Right atrium auricular region (tissue), 2 donors: ENCODE results near the gene TRNP1. TPM values are rescaled to one million over a fixed set of nuclear protein-coding genes. Genes with fewer than 3 reads are reported as not detected.
A peak's percentile ranks its signal among the peaks of the same experiment; 100 is the strongest.

ENCODE experiments used
- DNase-seq: peaks from one replicate; pipeline ENCODE4 v3.0.0-alpha.2; 2019; ENCODE audit warnings: low spot score
- H3K27ac ChIP-seq, 2 donors: fragments of 200-600 bp; sonication (generic); 1 replicate in 1 of 2; 2 replicates in 1 of 2; pipeline ENCODE4 v1.5.1; 2016 to 2019
- H3K27me3 ChIP-seq, 2 donors: fragments of 200-600 bp; sonication (generic); one replicate each; pipeline versions ENCODE4 v1.5.1 to v1.6.0; 2017 to 2019
- H3K36me3 ChIP-seq: fragments of 200-600 bp; sonication (generic); one replicate; pipeline ENCODE4 v1.5.1; 2016
- H3K4me1 ChIP-seq, 2 donors: fragments of 200-600 bp; sonication (generic); one replicate each; pipeline versions ENCODE4 v1.5.1 to v1.6.0; 2017 to 2019
- H3K4me3 ChIP-seq, 2 donors: fragments of 200-600 bp; sonication (generic); 1 replicate in 1 of 2; 2 replicates in 1 of 2; pipeline ENCODE4 v1.5.1; 2017 to 2019; ENCODE audit warnings: mild to moderate bottlenecking in 1 of 2, moderate library complexity in 1 of 2
- H3K9me3 ChIP-seq, 2 donors: fragments of 200-600 bp; sonication (generic); one replicate each; pipeline ENCODE4 v1.5.1; 2019
- CTCF ChIP-seq, 2 donors: fragments of 200-600 bp; sonication (generic); IDR thresholded peaks; one replicate each; pipeline ENCODE4 v1.5.1; 2019; ENCODE audit warnings: antibody characterized with exemption in 2 of 2
- total RNA-seq, 2 donors: library from RNA; depleted of rRNA; stranded (reverse); fragments of >200 nt; gene quantifications; one replicate each; pipeline ENCODE4 v1.1.0, GENCODE V29; 2016

The TRNP1 gene
- total RNA-seq, 2 donors from 2014 or later, result 72.5 to 151 TPM

GRCh38 chr1:27011058-27011764, 17.7 kb downstream of the TRNP1 start:
- no peaks in the 10 kb centered on the region for H3K36me3 ChIP-seq
- peak overlapping the region; percentile 85 to 91 for H3K27ac ChIP-seq
- peak overlapping the region; percentile 48 to 60 for H3K4me3 ChIP-seq
- no peaks in the 10 kb centered on the region for H3K9me3 ChIP-seq
- no peak for DNase-seq
- no peak for TF ChIP-seq CTCF (IDR thresholded peaks at IDR 0.05)
- peaks cover 0 to 53% of the 10 kb centered on the region in 2 donors for H3K4me1 ChIP-seq
- H3K27me3 ChIP-seq, result no peaks in the 10 kb centered on the region

- Histone ChIP-seq H3K27me3 (no peaks in the 10 kb centered on the region), H3K27ac (peak overlapping the region; percentile 85 to 91), H3K9me3 (no peaks in the 10 kb centered on the region), H3K36me3 (no peaks in the 10 kb centered on the region), H3K4me1 (peaks cover 0 to 53% of the 10 kb centered on the region in 2 donors), H3K4me3 (peak overlapping the region; percentile 48 to 60)
- no peak for DNase-seq
- TF ChIP-seq CTCF (IDR thresholded peaks at IDR 0.05), result no peak
Observed at GRCh38 chr1:27011976-27012563, 18.6 kb downstream of the TRNP1 start.

GRCh38 chr1:27015260-27015659, 21.8 kb downstream of the TRNP1 start:
- DNase-seq, result no peak
- Histone ChIP-seq H3K27ac (no peak overlapping the region), H3K36me3 (no peaks in the 10 kb centered on the region), H3K4me3 (no peak overlapping the region), H3K4me1 (peaks cover 0 to 30% of the 10 kb centered on the region in 2 donors), H3K27me3 (no peaks in the 10 kb centered on the region), H3K9me3 (no peaks in the 10 kb centered on the region)
- TF ChIP-seq CTCF (IDR thresholded peaks at IDR 0.05), result no peak

GRCh38 chr1:27016376-27016775, 22.9 kb downstream of the TRNP1 start:
- no peak for DNase-seq
- Histone ChIP-seq H3K4me3 (no peak overlapping the region), H3K36me3 (no peaks in the 10 kb centered on the region), H3K9me3 (no peaks in the 10 kb centered on the region), H3K27me3 (no peaks in the 10 kb centered on the region), H3K27ac (no peak overlapping the region), H3K4me1 (peaks cover 0 to 19% of the 10 kb centered on the region in 2 donors)
- TF ChIP-seq CTCF (IDR thresholded peaks at IDR 0.05), result no peak

GRCh38 chr1:27017207-27017606, 23.7 kb downstream of the TRNP1 start:
- no peak for TF ChIP-seq CTCF (IDR thresholded peaks at IDR 0.05)
- H3K4me1 ChIP-seq, result peaks cover 0 to 10% of the 10 kb centered on the region in 2 donors
- DNase-seq, result no peak
- H3K4me3 ChIP-seq, result no peak overlapping the region
- no peaks in the 10 kb centered on the region for H3K36me3 ChIP-seq
- H3K27ac ChIP-seq, result no peak overlapping the region
- H3K9me3 ChIP-seq, result no peaks in the 10 kb centered on the region
- H3K27me3 ChIP-seq, result no peaks in the 10 kb centered on the region
